ENCODE results near the gene SLC25A6.
A peak's percentile ranks its signal among the peaks of the same experiment; 100 is the strongest.

SLC25A6 gene

DNA sequence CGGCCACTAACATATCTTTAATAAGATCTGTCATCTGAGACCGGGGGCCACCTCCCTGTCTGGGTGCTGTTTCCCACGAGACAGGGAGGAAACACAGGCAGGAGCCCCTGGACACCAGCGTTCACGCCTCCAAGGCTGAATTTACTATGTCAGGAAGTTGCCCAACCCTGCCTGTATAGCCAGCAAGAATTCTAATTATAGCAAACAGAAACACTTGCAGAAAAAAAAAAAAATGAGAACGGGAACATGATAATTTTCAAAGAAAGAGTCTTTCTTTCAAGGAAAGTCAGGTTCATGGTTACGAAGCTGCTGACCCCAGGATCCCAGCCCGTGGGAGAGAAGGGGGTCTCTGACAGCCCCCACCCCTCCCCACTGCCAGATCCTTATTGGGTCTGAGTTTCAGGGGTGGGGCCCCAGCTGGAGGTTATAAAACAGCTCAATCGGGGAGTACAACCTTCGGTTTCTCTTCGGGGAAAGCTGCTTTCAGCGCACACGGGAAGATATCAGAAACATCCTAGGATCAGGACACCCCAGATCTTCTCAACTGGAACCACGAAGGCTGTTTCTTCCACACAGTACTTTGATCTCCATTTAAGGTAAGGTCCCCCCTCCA is 55.5 kb downstream of the SLC25A6 start, which contains the start of gene IL3RA:
IL3RA (plus strand) TSS at position 455 of the 613 bp plus-strand sequence. CDS start 4,981 bp downstream, outside the sequence.
- peaks cover 0 to 22% (median 7%) of the 10 kb centered on the region in 5 donors for H3K4me1 ChIP-seq (ENCODE audit: control insufficient read depth in 5 of 5, insufficient read depth in 5 of 5, low read length in 5 of 5)
- peak within 1 kb of the TSS; percentile 51 to 82 (median 75) for H3K4me3 ChIP-seq (ENCODE audit: low read depth in 1 of 5, low read length in 5 of 5)
- peak within 1 kb of the TSS; percentile 24 to 87 (median 75) for H3K9ac ChIP-seq (ENCODE audit: low read length in 5 of 5)
- peaks cover 0 to 9% (median 4%) of the 10 kb centered on the region in 5 donors for H3K9me3 ChIP-seq (ENCODE audit: control insufficient read depth in 5 of 5, low read length in 5 of 5)
- peaks cover 0 to 3% (median 3%) of the 10 kb centered on the region in 5 donors for H3K36me3 ChIP-seq (ENCODE audit: control insufficient read depth in 5 of 5, insufficient read depth in 5 of 5, low read length in 5 of 5)
- peak within 1 kb of the TSS; percentile 70 for H3K27ac ChIP-seq (ENCODE audit: low read depth, low read length)
- peaks cover 0 to 4% (median 0%) of the 10 kb centered on the region in 5 donors for H3K27me3 ChIP-seq (ENCODE audit: control insufficient read depth in 5 of 5, insufficient read depth in 4 of 5, low read length in 5 of 5)

Measured in subcutaneous abdominal adipose tissue (tissue), 5 donors.